Activated T-cell treated with anti-CD3 and anti-CD28 coated beads, Interleukin-2, amount 50 U/mL, for 1 hour (primary cell): Measurements from ENCODE around the gene TNNT2.

Source experiments
- DNase-seq: peaks from one replicate; pipeline ENCODE4 v3.0.0-alpha.2; 2020

TNNT2 gene

DNA sequence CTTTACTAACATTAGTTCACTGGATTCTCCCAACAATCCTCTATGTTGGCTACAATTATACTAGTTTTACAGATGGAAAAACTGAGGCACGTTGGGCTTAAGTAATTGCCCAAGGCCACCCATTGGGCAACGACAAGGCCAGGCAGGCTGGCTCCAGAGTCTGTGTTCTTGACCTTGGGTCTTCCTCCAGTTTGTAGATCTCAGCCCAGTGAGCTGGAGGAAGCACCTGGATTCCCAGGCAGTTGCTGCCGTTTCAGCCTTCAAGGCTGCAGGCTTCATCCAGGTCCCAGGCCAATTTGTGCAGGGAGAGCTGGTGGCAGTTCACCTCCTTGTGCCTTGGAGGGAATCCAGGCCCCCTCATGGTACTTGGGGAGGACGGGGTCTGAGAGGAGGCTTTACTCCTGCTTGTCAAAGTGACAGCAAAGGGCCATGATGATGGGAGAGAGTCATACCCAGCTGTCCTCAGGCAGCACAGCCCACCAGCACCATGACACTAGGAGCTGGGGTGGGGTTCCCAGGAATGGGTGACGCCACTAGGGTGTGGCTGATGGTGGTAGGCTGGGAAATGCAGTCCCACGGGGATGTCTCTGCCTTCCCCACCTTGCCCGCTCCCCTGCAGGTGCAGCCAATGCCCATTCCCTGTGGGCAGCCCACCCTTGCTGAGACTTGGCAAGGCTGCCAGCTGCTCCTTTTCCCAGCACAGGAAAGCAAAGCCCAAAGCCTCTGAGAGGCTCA is 67.1 kb downstream of the TNNT2 start:
- no peak for DNase-seq

DNA sequence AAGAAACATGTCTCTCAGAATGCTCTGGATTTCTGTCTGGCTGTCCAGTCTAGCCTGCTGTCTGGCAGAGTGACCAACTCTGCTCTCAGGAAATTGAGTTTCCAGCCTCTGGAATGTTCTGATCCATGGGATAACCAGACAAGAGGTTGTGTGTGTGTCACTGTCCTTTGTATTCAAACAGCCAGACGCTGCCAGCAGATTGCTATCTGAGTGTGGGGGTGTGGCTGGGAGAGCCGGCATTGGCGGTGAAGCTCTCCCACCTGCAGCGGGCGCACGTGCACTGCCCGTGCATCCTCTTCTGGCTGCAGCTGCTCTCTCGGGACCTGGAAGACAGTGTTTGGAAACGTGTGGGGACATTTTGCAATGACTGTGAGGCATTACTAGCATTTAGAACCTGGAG is 68.1 kb downstream of the TNNT2 start:
- DNase-seq: no peak
